GDM1 (cell line): ENCODE measurements around the gene EI24.
"Not testable (repeated sequence)": the region's sequence is repeated elsewhere in the genome, so short reads cannot be mapped to it uniquely, and the experiment has no call there.

Experiments
- DNase-seq: peaks from one replicate; lab custom pipeline; 2025; lab: John Stamatoyannopoulos, UW

EI24 gene

GRCh38 chr11:125568970-125569914 lies at the start of gene EI24:
Gene EI24, plus strand, starts transcription at chr11:125569477. Its CDS starts 3,051 bp downstream, at chr11:125572528.
- DNase-seq = peak; percentile 88

- DNase-seq = no peak
Measured at GRCh38 chr11:125519860-125520834, 49.1 kb upstream of the EI24 start.

GRCh38 chr11:125525303-125525702 lies 44.0 kb upstream of the EI24 start:
- DNase-seq = no peak

- DNase-seq = no peak
Measured at GRCh38 chr11:125532668-125533067, 36.6 kb upstream of the EI24 start.

GRCh38 chr11:125535585-125535984 lies 33.7 kb upstream of the EI24 start:
- DNase-seq = no peak

GRCh38 chr11:125536834-125537233 lies 32.4 kb upstream of the EI24 start:
- DNase-seq = not testable (repeated sequence)

- no peak for DNase-seq
Measured at GRCh38 chr11:125542709-125543108, 26.6 kb upstream of the EI24 start.

- no peak for DNase-seq
Measured at GRCh38 chr11:125550780-125551179, 18.5 kb upstream of the EI24 start.

GRCh38 chr11:125551835-125552342 lies 17.4 kb upstream of the EI24 start:
- DNase-seq = no peak

- no peak for DNase-seq
Measured at GRCh38 chr11:125552927-125553326, 16.4 kb upstream of the EI24 start.

GRCh38 chr11:125553357-125553756 lies 15.9 kb upstream of the EI24 start:
- DNase-seq = no peak

GRCh38 chr11:125554038-125554437 lies 15.2 kb upstream of the EI24 start:
- DNase-seq = no peak

- no peak for DNase-seq
Measured at GRCh38 chr11:125559888-125560287, 9.4 kb upstream of the EI24 start.

GRCh38 chr11:125561924-125562323 lies 7.4 kb upstream of the EI24 start:
- no peak for DNase-seq

- DNase-seq = no peak
Measured at GRCh38 chr11:125562430-125562829, 6.8 kb upstream of the EI24 start.

- no peak for DNase-seq
Measured at GRCh38 chr11:125564357-125564756, 4.9 kb upstream of the EI24 start.

GRCh38 chr11:125566235-125566634 lies 3.0 kb upstream of the EI24 start:
- DNase-seq = no peak

GRCh38 chr11:125569915-125570621 lies 791 bp downstream of the EI24 start:
- no peak for DNase-seq

GRCh38 chr11:125570952-125571351 lies 1.7 kb downstream of the EI24 start:
- DNase-seq = no peak

GRCh38 chr11:125572916-125573315 lies 3.6 kb downstream of the EI24 start:
- DNase-seq = no peak

GRCh38 chr11:125577181-125577580 lies 7.9 kb downstream of the EI24 start:
- DNase-seq = not testable (repeated sequence)

- DNase-seq = no peak
Measured at GRCh38 chr11:125578783-125579182, 9.5 kb downstream of the EI24 start.
